GM21528 (cell line): ENCODE measurements around the gene PRR20G.

Experiments used
- ATAC-seq: cut with Tn5 transposase; IDR thresholded peaks from one replicate; pipeline ENCODE4 v1.9.1; 2021; ENCODE audit warnings: mild to moderate bottlenecking, moderate library complexity; ENCODE audit not compliant: unreplicated experiment, low FRiP score

PRR20G gene

DNA sequence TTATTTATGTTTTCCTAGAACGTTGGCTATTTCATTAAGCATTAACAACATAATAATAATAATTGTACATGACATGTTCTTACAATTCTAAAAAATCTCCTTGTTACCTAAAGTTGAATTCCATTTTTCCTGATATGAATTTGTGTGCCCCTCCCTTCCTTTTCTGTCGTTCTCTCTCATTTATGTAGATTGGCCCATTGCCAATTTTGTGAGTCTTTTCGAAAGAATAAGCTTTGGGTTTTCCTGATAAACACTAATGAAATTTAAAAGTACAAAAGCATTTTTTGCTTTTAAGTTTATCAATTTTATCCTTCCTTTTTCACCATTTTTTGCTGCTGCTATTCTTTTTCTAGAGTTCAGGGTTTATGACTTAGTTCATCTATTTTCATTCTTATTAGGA lies 50.0 kb downstream of the PRR20G start:
- no peak for ATAC-seq

DNA sequence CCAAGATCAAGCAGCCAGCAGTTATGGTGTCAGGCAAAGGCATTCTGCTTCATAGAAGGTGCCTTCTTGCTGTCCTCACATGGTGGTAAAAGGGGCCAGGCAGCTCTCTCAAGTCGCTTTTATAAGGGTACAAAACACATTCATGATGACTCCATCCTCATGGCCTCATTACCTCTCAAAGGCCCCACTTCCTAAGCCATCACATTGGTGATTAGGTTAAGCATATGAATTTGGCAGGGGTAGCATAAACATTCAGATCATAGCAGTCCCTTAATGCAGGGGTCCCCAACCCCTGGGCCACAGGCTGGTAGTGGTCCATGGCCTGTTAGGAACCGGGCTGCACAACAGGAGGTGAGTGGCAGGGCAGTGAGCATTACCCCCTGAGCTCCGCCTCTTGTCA lies 52.1 kb downstream of the PRR20G start:
- no peak for ATAC-seq

DNA sequence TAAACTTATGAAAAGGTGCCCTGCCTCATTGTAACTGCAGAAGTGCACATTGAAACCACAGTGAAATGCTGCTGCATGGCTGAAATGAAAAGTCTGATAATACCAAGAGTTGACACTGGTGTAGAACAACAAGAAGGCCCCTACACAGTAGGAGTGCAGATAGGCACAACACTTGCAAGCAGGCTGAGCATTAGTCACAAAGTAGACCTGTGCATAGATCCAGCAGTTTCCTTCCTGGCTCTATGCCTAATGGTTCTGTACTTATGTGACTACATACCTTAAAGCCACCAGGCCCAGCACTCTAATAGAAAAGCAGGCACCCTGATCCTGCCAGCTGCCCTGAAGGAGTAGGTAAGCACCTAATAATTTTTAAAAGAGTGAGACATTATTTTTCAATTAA lies 53.1 kb downstream of the PRR20G start:
- no peak for ATAC-seq
